Heart left ventricle (tissue), 13 donors: Measurements from ENCODE around the gene CPT1A.

Experiments
- POLR2A ChIP-seq, 2 donors: fragments of 450-650 bp; IDR thresholded peaks; one replicate each; pipeline ENCODE4 v1.6.1; 2017; ENCODE audit warnings: antibody characterized with exemption in 2 of 2, mild to moderate bottlenecking in 2 of 2, moderate library complexity in 2 of 2
- TF ChIP-seq, protein P1 (sequence below), 12 donors: fragments of 200-600 bp; sonication (generic) in 4 of 12; IDR thresholded peaks; one replicate each; pipeline versions ENCODE4 v1.5.0 to v1.8.0; 2018 to 2022; ENCODE audit warnings: antibody characterized with exemption in 12 of 12, mild to moderate bottlenecking in 5 of 12
- donor health status: ischemic (EF 13 %, LVEDD 7.1; RV severe dilation, severe dysfunction).
- donor health status: DM: no; HTN: yes; CAD: no.
- donor health status: DM: no; HTN: no; CAD: no.
- donor health status: ischemic (EF 25% LVEDD 6.9; RV normal size, moderate dysfunction).
- donor health status: ischemic (EF 25% LVEDD 5.7; RV mildly dilated, moderate dysfunction).
- donor health status: ischemic (EF 35%, LVEDD 5.7; RV mildly dilated, moderate dysfunction).
- donor health status: nonischemic (EF 11% LVEDD 7.7; RV severe dilation, severe dysfunction).
- donor health status: DM: yes; HTN: yes; CAD: no.
- donor health status: PGD.
- donor health status: ischemic (EF 29% LVEDD 5.4; RV normal size, mild dysfunction).
- donor health status: nonischemic (EF 23%, LVEDD 6.1; RV moderate dilation, normal function).

DNA sequence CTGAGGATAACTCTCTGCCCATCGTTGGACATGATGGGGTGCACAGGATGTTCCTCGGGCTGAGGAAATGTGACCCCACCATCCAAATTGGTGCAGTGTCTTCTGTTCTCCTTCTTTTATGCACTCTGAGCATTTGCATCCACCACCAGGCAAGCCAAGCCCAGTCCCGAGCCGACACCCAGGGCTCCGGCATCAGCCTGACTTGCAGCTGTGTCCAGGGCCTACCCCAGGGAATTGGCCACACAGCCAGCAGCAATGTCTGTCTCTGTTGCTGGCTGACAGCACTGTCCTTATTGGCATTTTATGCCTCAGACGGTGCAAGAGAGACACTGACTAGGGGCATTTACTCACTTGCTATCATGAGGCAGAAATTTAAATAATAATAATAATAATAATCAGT is 25.4 kb upstream of the CPT1A start:
- TF ChIP-seq, protein P1, sequence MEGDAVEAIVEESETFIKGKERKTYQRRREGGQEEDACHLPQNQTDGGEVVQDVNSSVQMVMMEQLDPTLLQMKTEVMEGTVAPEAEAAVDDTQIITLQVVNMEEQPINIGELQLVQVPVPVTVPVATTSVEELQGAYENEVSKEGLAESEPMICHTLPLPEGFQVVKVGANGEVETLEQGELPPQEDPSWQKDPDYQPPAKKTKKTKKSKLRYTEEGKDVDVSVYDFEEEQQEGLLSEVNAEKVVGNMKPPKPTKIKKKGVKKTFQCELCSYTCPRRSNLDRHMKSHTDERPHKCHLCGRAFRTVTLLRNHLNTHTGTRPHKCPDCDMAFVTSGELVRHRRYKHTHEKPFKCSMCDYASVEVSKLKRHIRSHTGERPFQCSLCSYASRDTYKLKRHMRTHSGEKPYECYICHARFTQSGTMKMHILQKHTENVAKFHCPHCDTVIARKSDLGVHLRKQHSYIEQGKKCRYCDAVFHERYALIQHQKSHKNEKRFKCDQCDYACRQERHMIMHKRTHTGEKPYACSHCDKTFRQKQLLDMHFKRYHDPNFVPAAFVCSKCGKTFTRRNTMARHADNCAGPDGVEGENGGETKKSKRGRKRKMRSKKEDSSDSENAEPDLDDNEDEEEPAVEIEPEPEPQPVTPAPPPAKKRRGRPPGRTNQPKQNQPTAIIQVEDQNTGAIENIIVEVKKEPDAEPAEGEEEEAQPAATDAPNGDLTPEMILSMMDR (IDR thresholded peaks at IDR 0.05): no peak
- no peak for TF ChIP-seq POLR2A (IDR thresholded peaks at IDR 0.05)
